ENCODE measurements around the gene ZNF436.
"Not testable (repeated sequence)": the region's sequence is repeated elsewhere in the genome, so short reads cannot be mapped to it uniquely, and the experiment has no call there.

The ZNF436 gene

DNA sequence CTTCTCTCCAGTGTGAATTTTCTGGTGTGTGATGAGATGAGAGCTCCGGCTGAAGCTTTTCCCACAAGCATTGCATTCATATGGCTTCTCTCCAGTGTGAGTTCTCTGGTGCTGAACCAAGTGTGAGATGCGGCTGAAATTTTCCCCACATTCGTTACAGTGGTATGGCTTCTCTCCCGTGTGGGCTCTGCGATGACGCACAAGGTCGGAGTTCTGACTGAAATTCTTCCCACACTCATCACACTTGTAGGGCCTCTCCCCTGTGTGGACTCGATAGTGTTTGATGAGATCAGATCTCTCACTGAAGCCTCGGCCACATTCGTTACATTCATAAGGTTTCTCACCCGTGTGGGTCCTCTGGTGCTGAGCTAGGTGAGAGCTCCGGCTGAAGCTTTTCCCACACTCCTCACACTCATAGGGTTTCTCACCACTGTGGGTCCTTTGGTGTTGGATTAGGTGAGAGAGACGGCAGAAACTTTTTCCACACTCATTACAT, 7.4 kb downstream of the ZNF436 start:
- peak; percentile 51 for DNase-seq

DNA sequence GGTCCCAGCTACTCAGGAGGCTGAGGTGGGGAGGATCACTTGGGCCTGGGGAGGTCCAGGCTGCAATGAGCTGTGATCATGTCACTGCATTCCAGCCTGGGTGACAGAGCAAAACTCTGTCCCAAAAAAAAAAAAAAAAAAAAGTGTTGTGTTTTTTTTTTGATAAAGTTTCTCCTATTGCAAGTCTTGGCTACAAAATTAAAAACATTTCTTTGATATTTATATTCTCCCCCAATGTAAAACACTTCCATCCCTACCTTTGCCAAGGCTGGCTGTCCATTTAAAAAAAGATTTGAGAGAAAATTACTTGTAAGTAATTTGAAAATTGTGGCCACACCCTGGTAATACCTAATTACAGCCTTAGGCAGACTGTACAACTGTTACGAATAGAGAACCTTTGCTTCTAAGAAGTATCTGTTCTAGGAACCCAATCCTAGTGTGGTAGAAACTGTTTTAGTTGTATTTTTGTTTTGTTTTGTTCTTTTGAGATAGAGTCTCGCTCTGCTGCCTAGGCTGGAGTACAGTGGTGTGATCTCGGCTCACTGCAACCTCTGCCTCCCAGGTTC, 11.2 kb downstream of the ZNF436 start:
- DNase-seq = no peak

DNA sequence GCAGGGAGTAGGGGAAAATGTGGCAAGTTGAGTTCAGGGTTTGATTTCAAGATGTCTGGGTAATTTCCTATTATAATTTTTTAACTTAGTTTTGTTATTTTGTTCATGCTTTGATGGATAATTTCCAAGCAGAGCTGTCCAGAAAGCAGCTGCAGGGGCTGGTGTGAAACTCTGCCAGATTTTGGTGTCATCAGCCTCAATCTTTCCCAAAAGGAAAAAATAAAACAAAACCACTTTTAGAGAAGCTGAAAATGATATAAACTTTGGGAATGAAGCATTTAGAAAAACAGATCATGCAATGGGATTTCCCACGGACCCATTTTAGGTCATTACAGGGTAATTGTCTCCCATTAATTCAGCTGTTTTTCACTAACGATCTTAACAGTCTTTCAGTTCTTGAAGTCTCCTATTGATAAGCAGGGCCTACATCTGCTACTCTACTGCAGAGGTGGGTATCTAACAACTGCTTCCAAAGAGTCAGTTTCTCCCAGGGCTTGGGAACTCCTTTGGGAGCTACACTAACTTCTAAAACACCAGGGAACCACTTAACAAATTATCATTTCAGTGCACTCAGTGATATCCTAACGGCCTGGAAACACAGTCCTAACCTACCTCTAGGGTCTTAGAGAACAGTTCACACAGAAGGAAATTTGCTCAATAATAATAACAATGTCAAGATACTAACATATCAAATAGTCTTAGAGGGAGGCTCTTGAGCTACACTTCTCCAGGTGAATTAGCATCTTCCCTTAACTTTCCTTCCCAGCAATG, 12.3 kb downstream of the ZNF436 start:
- DNase-seq = no peak

DNA sequence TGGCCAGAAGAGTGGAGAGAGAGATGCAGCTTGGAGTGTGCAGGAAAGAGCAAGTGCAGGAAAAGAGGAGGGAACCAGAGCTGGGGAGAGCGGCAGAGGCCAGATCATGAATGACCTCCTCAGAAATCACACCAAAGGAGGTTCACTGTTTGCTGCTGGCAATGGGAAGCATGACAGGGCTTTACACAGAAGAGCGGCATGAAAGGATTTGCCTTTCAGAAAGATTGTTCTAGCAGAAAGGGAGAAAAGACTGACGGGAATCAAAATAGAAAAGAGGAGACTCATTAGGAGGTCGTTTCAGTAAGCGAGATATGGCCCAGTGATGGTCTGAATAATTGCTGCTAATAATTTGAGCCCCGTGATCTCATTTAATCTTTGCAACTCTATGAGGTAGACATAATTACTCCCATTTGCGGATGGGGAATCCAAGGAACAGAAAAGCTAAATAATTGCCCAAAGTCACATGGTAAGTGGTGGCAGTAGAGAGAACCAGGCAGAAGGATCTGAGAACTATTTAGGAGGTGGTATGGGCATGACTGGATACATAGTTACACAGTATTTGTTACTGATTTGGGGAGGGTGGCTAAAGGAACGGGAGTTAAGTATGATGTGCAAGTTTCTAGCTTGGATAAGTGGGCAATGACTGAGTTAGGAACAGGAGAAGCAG, 13.0 kb downstream of the ZNF436 start:
- DNase-seq = no peak

DNA sequence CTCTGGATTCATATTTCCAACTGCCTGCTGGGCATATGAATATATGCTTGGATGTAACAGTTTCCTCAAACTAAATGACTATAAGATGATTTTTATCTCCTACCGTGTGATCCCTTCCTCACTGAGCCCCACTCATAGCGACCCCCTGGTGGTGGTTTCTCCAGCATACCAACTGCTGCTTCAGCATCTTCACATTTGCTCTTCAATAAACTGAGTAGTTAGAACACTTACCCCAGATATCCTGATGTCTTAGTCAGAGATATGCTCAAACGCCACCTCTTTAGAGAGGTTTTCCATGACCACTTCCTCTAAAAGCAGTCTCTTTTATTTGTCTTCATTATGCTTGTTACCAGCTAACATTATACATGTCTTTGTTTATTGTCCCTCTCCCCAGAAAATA, 15.4 kb downstream of the ZNF436 start:
- no peak for DNase-seq

DNA sequence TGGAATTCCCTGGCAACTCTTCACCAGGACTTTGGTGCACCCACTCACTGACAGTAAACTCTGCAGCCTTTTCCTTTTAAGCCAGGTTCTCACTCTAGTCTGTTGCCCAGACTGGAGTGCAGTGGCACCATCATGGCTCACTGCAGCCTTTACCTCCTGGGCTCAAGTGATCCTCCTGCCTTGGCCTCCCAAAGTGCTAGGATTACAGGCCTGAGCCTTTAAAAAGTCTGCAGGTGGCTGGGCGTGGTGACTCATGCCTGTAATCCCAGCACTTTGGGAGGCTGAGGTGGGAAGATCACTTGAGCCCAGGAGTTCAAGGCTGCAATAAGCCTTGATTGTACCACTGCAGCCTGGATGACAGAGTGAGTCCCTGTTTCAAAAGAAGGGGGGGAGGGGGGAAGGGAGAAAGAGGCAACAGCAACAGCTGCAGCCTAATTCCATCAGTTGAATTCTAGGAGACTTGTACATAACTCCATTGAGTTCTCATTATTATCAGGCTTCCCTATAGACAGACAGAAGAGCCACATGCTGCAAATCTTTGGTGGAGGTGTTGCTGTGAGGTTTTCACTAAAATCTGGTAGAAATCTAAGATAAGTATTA, 17.4 kb downstream of the ZNF436 start:
- DNase-seq = no peak

DNA sequence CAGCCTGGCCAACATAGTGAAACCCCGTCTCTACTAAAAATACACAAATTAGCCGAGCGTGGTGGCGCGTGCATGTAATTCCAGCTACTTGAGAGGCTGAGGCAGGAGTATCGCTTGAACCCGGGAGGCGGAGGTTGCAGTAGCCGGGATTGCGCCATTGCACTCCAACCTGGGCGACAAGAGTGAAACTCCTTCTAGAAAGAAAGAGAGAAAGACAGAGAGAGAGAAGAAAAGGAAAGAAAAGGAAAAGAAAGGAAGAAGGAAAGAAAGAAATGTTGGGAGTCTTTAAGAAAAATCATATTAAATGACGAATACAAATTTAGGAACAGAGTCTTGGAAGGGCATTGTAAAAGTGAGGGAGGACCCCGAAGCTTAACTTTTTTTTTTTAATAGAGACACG, 23.7 kb downstream of the ZNF436 start:
- DNase-seq = no peak

DNA sequence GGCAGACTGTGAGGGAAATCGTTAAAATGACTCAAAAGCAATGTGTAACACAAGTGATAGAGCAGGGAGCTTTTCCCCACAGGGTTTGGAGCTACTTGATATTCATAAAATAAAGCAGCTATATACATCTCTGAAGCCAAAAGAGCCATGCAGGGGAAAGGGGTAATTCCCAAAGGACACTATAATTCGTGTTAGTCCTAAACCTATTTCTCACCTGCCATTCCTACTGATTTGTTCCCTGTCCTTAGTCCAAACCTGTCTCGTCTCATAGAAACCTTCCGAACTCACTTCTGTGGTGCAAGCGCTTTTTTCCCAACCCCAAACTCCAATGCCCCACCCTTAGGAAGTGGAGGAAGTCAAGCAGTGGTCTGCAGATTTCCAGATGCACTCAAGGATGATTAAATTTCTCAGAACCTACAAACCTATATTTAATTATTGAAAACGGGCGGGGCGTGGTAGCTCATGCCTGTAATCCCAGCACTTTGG, 24.6 kb downstream of the ZNF436 start:
- DNase-seq = no peak

DNA sequence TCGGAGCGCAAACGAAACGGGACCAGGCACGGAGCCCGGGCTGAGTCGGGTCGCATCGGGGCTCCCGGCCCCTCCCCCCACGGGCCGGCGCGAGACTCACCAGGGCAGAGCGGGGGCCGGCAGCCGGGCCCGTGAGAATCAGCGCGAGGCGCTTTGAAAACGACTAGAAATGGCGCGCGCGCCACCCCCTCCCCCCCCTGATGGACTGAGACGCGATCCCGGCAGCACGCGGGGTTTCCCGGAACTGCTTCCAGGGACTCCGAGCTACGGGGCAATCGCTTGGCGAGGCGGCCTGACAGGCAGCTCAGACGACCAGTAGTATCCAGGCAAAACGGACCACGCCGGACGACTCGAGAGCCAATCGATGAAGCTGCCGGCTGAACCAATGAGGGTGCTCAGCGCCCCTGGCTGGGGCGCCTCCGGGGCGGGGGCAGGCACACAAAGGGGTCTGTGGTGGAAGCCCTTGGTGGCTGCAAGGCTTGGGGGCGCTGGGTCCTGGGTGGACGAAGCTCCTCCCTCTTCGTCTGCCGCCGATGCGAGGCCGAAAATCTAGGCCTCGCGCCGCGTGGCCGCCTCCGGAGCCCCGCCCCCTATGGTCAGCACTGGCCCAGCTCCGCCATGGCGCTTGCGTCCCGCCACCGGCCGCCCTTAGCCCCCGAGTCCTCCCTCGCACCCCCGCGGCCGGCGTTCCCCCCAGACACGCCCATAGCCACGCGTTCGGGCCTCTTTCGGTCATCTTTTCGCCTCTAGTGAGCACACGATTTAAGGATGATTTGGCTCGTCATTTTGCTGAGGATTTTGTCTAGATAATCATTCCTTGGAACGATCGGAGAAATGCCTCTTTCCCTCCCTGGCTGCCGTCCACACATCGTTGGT, 25.3 kb downstream of the ZNF436 start, which contains the start of gene HNRNPR:
TSS of gene HNRNPR (minus strand) at position 174 of the 876 bp plus-strand sequence. CDS start 3,276 bp downstream, outside the sequence.
- DNase-seq = peak; percentile 99

DNA sequence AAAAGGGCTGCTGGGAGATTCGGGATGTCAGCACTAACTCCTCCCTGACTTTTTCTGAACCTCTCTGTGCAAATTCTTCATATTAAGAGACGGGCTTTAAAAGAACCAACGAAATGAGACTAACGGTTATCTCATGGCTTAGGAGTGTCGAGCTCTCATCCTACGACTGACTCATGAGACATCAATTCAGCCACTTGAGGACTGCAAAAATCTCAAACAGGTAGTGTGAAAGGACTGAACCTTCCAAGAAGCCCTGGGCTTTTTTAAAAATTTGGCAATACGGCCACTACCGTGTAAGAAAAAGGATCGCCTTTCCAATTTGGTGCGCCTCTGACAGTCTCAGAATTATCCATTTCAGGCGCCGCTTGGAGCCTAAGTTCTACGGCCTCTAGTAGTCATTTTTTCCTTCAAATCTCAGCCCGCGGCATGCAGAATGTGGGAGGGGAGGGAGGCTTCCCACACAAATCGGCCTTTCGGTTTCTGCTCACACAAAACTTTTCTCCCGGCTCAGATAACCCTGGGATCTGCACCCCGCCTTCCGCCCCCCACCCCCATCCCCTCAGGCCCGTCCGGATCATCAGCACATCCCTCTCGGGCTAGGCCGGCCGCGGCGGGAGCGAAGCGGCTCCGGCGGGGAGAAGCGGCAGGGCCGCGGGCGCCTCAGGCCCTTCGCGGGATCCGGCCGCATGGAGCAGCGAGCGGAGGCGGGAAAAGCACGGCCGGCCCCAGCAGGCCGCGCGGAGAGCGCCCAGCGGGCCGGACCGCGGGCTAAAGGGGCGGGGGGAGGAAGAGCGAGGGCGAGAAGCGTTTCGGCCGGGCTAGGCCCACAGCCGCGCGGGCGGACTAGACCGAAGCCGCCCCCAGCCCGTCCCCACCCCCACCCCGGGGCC, 26.2 kb downstream of the ZNF436 start:
- DNase-seq = peak; percentile 87

DNA sequence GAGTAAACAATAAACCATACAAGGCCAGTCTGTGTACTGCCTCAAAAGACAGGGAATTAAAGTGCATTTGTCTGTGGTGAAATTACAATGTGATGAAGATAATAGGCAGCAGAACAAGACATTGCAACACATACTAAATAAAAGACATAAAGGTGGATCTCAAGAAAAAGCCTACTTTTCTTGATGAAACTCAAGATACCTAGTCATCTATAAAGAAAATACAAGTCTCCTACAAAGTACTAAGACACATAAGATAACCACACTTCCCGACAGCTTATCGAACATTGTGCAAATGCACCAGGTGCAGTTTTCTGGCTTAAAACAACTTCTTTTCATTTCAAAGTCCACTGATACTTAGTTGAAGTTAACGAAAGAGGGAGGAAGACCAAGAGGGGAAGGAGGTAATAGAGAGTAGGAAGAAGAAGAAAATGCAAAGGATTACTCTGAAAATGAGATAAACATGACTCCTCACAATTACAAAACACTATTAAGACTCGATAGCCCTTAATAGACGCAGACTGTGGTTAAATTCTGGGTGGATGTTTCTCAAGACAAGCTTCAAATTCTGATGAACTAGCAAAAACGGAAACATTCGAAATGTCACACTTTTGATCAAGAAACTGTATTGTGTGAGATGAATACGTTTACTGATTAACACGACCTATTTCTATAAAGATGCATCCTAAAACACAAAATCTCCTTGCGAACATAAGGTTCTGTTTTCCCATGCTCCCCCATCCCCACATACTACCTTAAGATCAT, 27.5 kb downstream of the ZNF436 start:
- DNase-seq = no peak

DNA sequence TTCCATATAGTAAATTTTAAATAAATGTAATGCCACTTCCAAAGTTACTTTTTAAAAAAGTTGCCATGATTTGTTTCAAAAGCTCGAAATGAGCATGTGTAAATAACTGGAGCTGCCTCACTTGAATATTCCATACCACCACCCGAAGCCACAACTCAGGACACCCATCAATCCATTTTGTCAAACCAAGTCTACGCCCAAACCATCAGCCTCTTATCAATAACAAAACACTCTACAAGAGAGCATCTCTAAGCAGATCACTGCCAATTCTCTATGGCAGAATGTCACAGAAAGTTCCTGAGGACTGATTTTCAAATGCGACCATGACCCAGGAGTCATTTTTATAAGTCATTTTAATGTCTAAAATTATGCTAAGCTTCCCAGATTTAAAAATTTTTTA, 30.0 kb downstream of the ZNF436 start:
- no peak for DNase-seq

DNA sequence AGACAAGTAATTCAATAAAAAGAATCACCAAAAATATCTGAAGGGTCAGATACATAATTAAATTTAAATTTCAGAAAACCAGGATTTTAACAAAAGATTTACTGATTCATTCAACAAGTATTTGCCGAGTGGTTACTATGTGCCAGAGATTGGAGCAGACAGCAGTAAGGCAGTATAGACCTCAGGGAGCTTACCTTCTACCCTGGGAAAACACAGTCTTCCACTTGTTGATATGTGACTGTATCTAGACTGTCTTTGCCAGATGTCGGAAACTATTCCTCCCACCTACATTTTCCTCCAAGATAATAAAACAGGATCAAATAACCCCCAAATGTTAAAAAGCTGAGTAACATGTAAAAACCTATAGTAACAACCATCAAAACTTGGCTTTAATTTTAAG, 31.8 kb downstream of the ZNF436 start:
- no peak for DNase-seq

DNA sequence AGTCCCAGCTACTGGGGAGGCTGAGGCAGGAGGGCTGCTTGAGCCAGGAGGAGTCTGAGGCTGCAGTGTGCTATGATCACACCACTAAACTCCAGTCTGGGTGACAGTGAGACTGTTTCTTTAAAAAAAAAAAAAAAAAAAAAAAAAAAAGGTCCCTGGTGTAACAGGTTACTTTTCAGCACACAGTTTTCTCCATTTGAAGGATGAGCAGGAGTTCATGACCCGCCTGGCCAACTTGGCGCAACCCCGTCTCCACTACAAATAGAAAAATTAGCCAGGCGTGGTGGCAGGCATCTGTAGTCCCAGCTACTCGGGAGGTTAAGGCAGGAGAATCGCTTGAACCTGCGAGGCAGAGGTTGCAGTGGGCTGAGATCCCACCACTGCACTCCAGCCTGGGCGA, 37.9 kb downstream of the ZNF436 start:
- DNase-seq = no peak

DNA sequence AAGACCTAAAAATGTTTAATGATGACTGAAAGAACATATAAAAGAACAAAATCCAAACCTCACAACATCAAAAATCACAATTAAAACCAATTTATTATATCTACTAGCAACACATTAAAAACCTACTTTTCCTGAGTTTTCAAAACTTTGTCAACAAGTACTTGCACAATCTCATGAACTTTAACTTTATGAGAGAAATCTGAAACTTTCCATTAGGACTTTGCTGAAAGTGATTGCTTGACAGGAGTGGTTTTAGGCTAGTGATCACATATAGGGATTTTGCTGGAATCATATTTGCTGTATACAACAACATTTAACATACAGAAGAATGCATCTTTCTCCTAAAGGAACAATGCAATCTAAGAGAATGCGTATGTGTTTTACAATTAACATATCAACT, 38.8 kb downstream of the ZNF436 start:
- DNase-seq = no peak

DNA sequence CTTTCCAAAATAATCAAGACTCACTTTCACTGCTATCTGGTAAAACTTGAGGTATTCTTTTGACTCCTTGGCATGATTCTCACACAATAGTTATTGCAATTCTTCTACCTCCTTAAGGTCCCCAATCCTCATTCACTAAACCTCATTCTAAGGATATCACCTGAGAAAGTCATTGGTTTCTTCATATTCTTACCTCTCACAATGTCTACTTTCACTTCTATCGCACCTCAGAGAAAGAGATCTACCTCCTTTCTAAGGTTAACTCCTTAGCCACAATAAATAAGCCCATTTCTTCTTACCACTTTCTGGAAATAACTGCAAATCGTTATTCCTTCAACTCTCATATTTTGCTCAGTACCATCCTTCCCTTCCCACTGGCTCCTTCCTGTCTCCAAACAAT, 44.2 kb downstream of the ZNF436 start:
- DNase-seq = no peak

DNA sequence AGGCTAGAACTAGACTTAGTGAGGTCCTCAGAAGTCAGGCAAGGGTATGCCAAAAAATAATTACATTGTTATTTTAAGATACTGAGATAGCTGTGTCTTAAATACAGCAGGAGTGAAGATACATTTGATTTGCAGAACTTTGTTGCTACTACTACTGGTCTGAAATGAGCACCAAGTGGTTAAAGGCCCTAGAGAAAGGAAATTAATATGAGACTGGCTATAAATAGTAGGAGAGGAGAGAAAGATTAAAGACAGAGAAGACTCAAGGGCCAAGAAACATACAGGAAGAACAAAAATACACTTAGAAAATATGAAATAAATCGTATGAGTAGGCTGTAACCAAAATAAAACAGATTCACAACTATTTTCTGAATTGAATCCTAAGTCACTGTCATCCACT, 46.9 kb downstream of the ZNF436 start:
- no peak for DNase-seq

DNA sequence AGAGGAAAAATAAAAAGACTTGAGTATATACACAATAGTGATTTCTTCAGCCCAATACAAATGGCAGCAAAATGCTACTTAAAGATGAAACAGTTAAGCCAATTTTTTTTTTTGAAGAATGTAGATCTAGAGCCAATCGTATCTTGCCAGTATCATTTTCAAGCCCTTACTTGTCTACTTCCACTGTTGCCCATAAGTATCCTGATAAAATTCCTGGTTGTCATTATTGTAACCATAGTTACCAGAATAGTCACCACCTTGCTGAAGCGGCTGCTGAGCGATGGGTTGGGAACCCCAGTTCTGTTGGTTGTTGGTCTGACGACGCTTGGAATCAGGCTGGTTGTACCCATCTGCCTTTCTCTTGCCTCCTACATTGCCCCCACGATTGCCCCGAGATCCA, 59.4 kb downstream of the ZNF436 start:
- DNase-seq = not testable (repeated sequence)

Data from activated CD8-positive, alpha-beta memory T cell treated with anti-CD3 and anti-CD28 coated beads for 24 hours (primary cell).